Brain microvascular endothelial cell (primary cell): ENCODE results near the gene CEP192.

ENCODE experiments used
- DNase-seq: peaks from one replicate; pipeline ENCODE4 v3.0.0-alpha.2; 2020
- H3K27ac ChIP-seq: fragments of 250-450 bp; sonication (Bioruptor Pico); 2 replicates; pipeline ENCODE4 v1.5.1; 2020; ENCODE audit warnings: mild to moderate bottlenecking, moderate library complexity
- H3K27me3 ChIP-seq: fragments of 250-450 bp; sonication (Bioruptor Pico); replicated peaks from 2 replicates; pipeline ENCODE4 v1.5.1; 2020; ENCODE audit warnings: mild to moderate bottlenecking
- H3K36me3 ChIP-seq: fragments of 250-450 bp; sonication (Bioruptor Pico); replicated peaks from 2 replicates; pipeline ENCODE4 v1.5.1; 2020; ENCODE audit warnings: mild to moderate bottlenecking
- H3K4me3 ChIP-seq: 2 replicates; pipeline ENCODE4 v1.5.1; 2011; ENCODE audit warnings: low read depth, mild to moderate bottlenecking, control low read depth, low read length, moderate library complexity
- in situ Hi-C: cut with HindIII; loops from 2 replicates; pipeline ENCODE4 v1.10.0; 2017; ENCODE audit warnings: low sequenced_read_pairs, low pct_ligation_motif_present
- TF ChIP-seq, protein P1 (sequence below): IDR thresholded peaks from 2 replicates; pipeline ENCODE4 v1.5.1; 2011; ENCODE audit warnings: low read depth, mild to moderate bottlenecking, moderate library complexity, low read length, control low read depth, inconsistent platforms; ENCODE audit errors: missing control alignments

The CEP192 gene

DNA sequence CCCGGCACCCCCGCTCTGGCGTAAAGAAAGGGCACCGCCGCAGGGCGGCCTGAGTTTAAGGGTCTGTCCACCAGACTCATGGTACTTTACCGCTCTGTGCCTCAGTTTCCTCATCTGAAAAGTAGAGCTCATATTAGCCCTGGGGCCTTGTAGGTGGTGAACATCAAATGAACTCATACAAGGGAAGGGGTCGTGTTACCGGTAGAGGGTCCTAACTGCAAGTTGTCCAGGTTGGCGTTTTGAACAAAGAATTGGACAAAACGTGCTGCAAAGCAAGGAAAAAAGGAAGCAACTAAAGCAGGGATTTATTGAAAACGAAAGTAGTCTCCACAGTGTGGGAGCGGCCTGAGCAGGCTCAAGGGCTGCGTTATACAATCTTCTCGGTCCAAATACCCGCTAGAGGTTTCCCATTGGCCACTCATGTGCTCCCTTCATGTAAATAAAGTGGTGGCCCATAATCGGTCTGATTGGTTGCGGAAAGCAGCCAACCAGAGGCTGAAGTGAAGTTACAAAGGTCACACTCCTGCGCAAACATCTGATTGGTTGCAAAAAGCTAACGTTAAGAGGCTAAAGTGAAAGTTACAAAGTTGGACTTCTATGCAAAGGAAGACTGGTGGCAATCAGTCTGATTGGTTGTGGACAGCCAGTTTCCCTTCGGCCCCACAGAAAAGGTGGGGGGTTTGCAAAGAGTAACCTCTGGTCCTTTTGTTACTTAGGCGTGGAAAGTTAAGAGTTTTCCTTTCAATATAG lies 146.7 kb downstream of the CEP192 start:
- Histone ChIP-seq H3K27ac (no peak overlapping the region), H3K4me3 (no peak overlapping the region), H3K27me3 (no peaks in the 10 kb centered on the region), H3K36me3 (no peaks in the 10 kb centered on the region)
- TF ChIP-seq, protein P1, sequence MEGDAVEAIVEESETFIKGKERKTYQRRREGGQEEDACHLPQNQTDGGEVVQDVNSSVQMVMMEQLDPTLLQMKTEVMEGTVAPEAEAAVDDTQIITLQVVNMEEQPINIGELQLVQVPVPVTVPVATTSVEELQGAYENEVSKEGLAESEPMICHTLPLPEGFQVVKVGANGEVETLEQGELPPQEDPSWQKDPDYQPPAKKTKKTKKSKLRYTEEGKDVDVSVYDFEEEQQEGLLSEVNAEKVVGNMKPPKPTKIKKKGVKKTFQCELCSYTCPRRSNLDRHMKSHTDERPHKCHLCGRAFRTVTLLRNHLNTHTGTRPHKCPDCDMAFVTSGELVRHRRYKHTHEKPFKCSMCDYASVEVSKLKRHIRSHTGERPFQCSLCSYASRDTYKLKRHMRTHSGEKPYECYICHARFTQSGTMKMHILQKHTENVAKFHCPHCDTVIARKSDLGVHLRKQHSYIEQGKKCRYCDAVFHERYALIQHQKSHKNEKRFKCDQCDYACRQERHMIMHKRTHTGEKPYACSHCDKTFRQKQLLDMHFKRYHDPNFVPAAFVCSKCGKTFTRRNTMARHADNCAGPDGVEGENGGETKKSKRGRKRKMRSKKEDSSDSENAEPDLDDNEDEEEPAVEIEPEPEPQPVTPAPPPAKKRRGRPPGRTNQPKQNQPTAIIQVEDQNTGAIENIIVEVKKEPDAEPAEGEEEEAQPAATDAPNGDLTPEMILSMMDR: no peak
- DNase-seq: no peak
- in situ Hi-C loops: no loop called here

DNA sequence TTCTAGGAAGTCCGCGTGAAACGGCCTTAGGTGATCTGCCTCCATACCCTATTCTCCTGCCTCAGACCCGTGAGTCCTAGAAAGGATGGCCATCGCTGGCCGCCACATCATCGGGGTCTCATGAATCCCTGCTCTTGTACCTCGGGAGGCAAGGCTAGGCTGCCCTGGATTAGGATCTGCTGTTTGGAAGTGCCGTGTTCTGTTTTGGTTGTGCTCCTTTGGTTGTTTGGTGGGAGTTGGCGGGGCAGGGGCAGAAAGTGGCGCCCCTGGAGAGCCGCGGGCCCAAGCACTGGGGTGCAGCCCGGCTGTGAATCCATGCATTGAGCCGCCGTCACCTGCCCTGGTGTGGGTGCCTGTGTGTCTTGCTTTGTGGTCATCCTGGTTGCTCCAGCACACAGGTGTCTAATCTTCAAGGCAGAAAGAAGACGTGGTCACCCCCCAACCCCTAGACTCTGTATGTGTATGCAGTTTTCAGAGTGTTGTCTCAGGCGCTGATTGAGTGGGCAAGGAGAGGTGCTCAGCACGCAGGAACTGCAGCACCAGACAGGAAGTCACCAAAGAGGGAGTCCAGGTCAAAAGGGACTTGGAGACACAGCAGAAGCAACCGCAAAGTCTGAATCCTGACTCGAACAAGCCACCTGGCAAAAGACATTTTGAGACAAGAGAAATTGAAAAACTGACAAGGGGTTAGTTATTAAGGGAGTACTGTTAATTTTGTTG lies 147.4 kb downstream of the CEP192 start:
- no peak overlapping the region for H3K4me3 ChIP-seq
- no peak for DNase-seq
- no peak overlapping the region for H3K27ac ChIP-seq
- in situ Hi-C loops: no loop called here
- no peaks in the 10 kb centered on the region for H3K36me3 ChIP-seq
- TF ChIP-seq, protein P1: no peak
- no peaks in the 10 kb centered on the region for H3K27me3 ChIP-seq

DNA sequence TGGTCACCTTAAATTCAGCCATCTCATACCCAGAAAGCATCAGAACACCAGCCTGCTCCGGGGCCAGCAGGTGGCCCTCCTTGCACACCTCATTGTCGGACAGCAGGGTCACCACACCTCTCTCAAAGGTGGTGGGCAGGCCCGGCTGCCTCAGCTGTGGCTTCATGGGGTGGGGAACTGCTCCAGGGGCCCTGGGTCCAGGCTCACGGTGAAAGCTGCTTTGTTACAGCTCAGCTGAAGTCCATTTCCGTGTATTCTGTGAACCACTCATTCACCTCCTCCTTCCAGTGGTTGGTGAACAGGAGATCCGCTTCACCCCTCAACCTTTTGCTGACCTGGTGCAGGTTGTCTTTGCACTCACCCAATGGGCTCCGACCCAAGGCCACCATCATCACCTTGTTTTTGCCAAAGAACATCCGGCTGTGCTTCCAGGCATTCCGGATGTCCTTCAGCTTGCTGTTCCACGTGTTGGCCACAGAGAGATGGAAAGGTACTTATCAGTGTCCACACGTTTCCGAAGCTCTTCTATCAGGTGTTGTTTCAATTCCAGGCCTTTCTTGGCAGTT lies 148.8 kb downstream of the CEP192 start:
- Histone ChIP-seq H3K27ac (no peak overlapping the region), H3K27me3 (no peaks in the 10 kb centered on the region), H3K36me3 (no peaks in the 10 kb centered on the region), H3K4me3 (no peak overlapping the region)
- DNase-seq: no peak
- TF ChIP-seq, protein P1: no peak
- in situ Hi-C loops: no loop called here

DNA sequence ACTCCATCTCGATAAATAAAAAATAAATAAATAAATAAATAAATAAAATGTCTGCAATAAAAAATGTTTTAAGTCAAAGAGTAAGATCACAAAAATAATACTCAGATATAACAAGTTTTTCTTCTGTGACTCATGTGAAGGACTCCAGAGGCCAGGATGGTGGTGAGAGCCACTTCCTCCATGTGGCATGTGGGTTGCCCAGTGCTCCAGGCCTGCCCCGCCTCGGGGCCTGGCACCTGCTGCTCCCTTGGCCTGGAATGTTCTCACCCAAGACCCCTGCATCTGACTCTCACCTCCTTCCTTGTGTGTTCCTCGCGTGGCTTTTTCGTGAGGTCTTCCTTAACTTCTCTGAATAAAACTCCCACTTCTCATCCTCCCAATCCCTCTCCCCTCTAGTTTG lies 150.0 kb downstream of the CEP192 start:
- TF ChIP-seq, protein P1: no peak
- in situ Hi-C loops: no loop called here
- Histone ChIP-seq H3K4me3 (no peak overlapping the region), H3K27me3 (no peaks in the 10 kb centered on the region), H3K36me3 (no peaks in the 10 kb centered on the region), H3K27ac (no peak overlapping the region)
- DNase-seq: no peak

DNA sequence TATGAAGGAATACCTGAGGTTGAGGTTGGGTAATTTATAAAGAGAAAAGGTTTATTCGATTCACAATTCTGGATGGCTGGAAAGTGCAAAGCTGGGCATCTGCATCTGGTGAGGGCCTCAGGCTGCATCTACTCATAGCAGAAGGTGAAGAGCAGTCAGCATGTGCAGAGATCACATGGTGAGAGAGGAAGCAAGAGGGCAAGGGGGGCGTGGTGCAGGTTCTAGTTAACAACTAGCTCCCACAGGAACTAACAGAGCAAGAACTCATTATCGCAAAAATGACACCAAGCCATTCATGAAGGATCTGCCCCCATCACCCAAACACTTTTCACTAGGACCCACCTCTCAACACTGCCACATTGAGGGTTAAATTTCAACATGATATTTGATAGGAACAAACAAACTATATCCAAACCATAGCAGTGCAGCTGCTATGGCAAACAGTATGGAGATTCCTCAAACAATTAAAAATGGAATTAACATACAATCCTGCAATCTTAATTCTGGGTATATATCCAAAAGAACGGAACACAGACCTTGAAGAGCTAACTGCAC lies 154.6 kb downstream of the CEP192 start:
- TF ChIP-seq, protein P1: no peak
- no peak overlapping the region for H3K4me3 ChIP-seq
- in situ Hi-C loops: no loop called here
- no peaks in the 10 kb centered on the region for H3K27me3 ChIP-seq
- no peak overlapping the region for H3K27ac ChIP-seq
- DNase-seq: no peak
- H3K36me3 ChIP-seq: no peaks in the 10 kb centered on the region
